HG03571 (cell line): ENCODE measurements around the gene SLC1A2.
"Not testable (repeated sequence)": the region's sequence is repeated elsewhere in the genome, so short reads cannot be mapped to it uniquely, and the experiment has no call there.

ENCODE experiments used
- ATAC-seq: cut with Tn5 transposase; IDR thresholded peaks from one replicate; pipeline ENCODE4 v1.9.1; 2021; ENCODE audit not compliant: unreplicated experiment

Gene SLC1A2

DNA sequence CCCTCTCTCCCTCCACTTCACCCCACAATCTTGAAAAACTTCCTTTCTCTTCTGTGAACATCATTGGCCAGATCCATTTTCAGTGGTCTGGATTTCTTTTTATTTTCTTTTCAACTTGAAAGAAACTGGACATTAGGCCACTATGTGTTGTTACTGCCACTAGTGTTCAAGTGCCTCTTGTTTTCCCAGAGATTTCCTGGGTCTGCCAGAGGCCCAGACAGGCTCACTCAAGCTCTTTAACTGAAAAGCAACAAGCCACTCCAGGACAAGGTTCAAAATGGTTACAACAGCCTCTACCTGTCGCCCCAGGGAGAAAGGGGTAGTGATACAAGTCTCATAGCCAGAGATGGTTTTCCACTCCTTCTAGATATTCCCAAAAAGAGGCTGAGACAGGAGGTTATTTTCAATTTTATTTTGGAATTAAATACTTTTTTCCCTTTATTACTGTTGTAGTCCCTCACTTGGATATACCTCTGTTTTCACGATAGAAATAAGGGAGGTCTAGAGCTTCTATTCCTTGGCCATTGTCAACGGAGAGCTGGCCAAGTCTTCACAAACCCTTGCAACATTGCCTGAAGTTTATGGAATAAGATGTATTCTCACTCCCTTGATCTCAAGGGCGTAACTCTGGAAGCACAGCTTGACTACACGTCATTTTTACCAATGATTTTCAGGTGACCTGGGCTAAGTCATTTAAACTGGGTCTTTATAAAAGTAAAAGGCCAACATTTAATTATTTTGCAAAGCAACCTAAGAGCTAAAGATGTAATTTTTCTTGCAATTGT, 188.1 kb downstream of the SLC1A2 start:
- no peak for ATAC-seq

DNA sequence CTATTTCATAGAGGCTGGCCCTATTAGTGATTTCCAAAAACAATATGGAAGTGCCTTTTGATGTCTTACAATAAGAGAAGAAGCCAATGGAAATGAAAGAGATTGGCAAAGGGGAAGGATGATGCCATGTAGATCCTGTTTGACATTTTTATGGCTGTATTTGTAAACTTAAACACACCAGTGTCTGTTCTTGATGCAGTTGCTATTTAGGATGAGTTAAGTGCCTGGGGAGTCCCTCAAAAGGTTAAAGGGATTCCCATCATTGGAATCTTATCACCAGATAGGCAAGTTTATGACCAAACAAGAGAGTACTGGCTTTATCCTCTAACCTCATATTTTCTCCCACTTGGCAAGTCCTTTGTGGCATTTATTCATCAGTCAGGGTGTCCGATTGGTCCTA, 189.0 kb downstream of the SLC1A2 start:
- no peak for ATAC-seq

DNA sequence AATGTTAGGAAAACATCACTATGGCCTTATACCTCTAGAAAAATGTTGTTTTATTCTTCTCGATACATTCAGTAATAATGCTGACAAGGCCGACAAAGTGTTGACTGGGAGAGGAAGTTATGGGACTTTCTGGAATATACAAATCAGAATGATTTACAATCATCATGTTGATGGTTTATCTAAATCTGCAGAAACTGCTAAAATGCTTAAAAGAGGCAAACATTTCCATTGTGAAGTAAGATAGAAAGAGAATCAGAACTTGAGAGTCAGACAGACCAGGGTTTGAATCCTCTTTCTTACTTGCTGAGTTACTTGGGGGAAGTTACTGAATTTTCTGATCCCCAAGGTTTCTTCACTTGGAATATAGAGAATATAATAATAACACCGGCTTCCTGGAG, 191.0 kb downstream of the SLC1A2 start:
- no peak for ATAC-seq

DNA sequence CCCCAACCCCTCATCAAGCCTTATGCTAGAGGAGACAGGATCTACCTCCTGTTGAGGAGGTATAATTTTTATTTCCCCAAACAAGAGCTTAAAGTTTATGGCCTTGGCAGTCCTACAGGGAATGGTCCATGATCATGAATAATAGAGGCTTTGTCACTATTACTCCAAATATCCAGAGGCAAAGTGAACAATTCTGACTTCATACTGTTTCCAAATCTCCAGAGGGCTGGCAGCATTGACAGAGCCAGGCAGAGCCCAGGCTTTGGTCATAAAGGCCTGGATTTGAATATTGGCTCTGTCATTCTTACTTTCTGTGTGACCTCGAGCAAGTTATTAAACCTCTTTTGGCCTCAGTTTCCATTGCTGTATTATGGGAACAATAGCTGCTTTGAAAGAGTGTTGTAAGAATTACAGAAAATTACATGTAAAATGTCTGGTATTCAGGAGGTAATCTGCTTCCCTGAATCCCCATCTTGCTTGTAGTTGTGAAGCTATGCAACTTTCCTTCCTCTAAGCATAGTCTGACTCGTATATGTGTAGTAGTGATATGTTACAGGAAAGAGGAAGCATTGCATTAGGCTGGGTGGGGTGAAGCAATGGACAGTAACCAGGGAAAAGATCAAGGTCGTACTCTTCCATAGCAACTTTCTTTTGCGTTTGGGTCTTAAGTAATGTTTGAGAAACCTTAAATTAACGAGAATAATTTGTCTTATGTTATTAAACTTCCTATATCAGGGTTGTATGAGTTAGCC, 191.6 kb downstream of the SLC1A2 start:
- ATAC-seq = no peak

DNA sequence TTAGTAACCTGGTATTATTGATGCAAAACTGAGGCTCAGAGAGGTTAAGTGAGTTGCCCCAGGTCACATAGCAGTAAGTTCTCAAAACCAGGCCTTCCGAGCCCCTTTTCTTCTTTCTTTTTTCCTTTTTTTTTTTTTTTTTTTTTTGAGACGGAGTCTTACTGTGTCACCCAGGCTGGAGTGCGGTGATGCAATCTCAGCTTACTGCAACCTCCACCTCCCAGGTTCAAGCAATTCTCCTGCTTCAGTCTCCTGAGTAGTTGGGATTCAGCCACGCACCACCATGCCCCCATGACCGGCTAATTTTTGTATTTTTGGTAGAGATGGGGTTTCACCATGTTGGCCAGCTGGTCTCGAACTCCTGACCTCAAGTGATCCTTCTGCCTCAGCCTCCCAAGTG, 192.6 kb downstream of the SLC1A2 start:
- ATAC-seq = not testable (repeated sequence)

DNA sequence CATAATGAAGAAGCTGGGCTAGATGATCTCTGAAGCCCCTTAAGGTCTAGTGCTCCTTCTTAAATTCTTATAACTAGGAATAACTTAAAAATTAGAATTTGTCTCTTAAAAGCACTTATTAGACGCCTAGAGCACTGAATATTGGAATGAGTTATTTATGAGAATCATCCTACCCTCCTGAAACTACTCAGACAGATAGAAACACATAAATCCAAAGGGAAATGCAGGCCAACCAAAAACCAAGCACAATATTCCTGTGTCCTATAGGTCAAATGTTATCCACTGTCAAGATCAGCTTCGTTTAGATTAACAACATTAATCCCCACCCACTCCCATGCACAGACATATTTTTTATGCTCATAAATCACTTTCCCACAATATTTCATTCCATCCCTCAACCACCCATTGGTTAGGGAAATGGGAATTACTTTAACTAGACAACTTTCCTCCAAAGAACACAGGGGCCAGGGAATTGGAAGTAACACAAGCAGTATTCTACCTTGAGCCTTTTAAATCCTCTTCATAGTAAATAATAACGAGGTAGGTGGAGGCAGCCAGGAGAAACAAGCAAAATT, 193.3 kb downstream of the SLC1A2 start:
- no peak for ATAC-seq

DNA sequence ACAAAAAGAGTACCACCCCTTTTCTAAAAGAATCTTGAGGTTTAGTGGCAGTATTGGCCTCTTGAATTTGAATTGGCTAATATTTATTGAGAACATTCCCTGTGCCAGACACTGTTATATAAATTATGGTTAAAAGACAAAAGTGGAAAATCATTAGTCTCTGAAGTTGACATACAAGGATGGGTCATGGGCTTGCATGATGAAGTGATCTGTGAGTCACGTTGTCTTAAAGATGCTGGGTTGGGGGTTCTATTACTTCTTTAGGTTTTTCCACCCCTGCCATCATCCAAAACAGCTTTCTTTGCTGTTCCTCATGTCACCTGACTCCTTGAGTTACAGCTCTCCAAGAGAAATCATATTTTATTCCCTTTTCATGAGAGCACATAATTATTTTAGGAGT, 195.4 kb downstream of the SLC1A2 start:
- ATAC-seq = no peak

DNA sequence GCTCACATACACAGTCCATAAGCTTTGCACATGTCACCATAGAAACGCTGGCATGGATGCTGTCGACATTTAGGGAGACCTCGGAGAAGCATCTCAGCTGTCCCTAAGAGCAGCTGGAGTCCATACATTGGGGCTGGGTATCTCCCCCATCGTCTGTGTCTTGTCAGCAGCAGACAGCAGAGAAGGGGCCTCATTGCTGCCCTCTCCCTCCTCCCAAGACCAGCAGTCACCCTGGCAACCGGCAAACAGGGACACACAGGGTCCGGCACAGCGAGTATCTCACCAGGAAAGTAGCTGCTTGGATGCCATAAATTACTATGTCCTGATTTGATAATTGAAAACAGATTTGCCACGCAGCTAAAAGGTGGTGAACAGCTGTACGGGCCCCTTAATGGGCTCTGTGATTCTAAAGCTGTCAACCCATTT, 196.0 kb downstream of the SLC1A2 start:
- no peak for ATAC-seq

DNA sequence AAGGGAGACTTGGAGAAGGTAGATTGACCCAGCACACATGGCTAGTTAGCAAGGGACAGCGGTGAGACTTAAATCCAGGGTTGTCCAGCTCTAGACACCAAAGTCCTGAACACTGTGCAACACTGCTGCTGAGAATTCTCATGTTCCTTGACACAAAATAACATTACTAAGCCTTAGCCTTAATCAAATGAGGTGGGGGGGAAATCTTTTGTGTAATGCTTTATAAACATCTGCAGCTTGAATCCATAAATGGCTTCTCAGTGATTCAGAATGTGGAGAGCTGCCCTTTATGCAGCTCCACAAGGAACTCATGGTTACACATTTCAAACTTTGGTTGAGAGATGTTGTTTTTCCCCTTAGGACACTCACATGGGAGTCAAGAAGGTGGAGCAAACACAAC, 200.4 kb downstream of the SLC1A2 start:
- ATAC-seq = no peak

DNA sequence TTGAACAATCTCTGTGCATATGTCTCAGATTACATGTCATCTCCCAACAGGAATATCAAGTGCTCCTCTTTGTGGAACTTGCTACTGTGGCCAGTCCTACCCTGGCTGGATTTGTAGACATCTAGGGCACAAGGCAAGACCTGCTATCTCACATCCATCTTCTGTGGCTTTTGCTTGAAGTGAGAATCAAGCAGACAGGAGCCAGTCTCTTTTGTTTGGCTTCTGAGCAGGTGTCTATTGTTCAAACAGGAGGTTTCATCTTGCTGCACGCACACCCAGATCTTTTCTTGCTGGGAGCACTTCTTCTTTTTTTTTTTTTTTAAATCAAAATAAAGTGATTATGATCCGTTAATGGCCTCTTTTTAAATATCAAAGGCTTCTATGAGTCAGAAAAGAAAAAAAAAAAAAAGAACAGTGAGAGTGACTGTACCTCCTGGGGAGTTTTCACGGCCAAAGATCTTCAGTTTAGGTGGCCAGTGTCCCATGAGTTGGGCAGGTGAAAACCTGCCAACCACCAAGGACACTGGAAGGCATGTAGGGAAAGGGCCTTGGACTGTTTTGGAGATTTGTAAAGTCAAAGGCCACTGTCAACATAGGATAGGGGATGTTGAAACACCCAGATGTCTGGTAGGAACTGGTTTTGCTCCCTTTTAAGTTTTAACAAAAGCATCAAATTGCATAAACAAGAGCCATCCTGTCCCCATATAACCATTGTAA, 202.2 kb downstream of the SLC1A2 start:
- no peak for ATAC-seq

DNA sequence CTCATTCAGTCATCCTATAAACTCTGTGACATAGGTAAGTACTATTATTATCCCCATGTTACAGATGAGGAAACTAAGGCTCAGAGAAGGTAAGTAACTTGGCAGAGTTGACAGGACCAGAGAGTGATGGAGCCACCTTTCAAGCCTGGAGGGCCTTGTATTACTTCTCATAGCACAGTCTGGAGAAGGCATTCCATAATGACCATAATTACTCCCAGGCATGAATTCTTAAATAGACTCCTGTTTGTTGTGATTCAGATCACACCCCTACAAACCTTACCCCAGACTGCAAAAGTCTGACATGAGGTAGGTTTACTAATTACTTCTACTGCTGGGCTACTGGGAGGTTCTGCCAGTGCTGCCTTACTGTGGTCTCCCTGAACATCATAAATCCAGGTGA, 203.4 kb downstream of the SLC1A2 start:
- no peak for ATAC-seq

DNA sequence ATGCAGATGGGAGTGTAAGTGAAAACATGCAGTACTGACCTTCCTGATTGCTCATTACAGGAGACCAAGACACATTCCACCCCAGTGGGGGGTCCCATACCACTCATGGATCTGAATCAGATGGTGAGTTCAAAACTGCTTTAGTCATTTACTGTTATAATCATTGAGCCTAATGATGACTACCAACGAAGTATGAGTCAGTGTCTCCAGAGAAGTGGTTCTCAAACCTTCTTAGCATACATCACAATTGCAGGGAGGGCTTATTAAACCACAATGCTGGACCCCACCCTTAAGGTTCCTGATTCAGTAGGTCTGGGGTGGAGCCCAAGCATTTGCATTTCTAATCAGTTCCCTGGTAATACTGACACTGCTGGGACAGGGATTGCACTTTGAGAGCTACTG, 204.6 kb downstream of the SLC1A2 start:
- ATAC-seq = no peak

DNA sequence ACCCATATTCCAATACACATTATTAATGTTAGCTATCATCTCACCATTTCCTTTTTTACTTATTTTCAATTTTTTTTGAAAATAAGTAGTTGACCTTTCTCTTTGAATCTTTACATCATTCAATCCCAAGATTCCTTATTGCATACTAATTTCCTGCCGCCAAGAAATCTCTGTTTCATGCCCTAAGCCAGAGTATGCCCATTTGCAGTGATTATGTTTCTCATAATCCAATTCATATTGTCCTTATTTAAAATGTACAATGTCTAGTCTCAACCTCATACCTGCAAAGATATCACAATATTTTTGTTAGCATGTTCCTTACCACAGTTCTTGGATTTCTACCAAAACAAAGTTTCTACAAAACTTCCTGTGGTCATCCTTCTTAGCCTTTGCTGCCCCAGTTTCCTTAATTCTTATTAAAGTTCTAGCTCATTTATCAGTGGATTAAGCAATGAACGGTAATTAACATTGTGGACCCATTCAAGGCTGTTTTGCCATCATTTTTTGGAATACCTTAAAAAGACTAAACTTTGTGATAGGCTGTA, 205.1 kb downstream of the SLC1A2 start:
- ATAC-seq = no peak

DNA sequence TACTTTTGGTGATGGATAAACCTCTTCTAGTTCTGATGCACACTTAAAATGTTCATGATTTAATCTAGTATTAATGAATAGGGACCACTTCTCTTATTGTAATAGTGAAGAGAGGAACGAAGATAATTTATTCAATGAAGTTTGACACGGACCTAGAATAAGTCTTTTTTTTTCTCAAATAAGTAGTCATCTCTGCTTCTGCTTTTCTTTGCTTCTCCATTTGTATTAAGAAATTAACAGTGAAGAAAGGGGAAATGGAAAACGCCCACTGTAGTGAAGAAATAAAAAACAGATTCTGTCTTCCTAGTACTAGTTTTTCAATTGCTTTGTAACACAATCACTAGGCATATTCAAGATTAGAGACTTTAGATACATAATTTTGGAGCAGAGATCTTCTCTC, 207.4 kb downstream of the SLC1A2 start:
- no peak for ATAC-seq

DNA sequence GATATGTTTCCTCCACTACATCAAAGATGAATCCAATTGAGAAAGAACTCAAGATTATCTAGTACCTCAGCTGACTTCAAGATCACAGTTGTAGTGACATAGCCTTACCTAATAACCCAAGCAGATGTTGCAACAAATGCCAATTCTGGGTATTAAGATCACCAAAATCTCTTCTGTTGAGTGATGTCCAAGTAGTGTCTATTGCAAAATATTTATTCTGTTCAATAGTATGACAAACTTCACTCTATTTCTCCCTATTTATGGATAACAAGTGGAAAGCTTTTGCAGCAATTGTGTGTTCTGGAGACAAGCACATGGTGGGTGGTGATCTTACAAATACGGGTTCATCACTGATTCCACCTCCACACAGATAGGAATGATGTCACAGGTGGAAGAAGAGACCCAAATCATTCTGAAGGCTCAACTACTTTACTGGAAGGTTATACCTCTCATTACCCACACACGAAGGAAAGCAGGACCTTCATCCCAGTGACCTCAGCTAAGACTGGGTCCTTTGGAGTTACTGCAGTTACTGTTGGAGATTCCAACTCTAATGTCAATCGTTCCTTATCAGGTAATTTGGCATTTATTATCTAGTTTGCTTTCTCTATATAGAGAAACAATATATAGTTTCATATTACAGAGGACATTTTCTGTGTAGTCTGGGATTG, 208.3 kb downstream of the SLC1A2 start:
- ATAC-seq = no peak

DNA sequence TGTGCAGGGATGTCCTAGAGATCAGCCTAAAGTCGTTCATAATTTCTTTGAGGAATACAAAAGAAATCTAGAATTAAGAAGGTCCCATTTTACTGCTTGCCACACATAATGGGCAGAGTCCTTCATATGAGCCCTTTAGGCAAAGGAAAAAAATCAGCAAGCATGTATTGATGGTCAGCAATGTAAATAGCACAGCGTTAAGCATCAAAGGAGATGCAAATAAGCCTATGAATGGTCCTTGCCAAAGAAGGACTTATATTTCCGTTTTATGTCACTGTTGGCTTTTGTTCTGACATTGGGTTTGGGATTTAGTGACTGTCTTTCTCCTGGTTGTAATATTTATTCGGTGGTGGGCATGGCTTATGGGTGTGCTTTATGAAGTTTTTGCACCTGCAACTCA, 210.6 kb downstream of the SLC1A2 start:
- ATAC-seq = no peak

DNA sequence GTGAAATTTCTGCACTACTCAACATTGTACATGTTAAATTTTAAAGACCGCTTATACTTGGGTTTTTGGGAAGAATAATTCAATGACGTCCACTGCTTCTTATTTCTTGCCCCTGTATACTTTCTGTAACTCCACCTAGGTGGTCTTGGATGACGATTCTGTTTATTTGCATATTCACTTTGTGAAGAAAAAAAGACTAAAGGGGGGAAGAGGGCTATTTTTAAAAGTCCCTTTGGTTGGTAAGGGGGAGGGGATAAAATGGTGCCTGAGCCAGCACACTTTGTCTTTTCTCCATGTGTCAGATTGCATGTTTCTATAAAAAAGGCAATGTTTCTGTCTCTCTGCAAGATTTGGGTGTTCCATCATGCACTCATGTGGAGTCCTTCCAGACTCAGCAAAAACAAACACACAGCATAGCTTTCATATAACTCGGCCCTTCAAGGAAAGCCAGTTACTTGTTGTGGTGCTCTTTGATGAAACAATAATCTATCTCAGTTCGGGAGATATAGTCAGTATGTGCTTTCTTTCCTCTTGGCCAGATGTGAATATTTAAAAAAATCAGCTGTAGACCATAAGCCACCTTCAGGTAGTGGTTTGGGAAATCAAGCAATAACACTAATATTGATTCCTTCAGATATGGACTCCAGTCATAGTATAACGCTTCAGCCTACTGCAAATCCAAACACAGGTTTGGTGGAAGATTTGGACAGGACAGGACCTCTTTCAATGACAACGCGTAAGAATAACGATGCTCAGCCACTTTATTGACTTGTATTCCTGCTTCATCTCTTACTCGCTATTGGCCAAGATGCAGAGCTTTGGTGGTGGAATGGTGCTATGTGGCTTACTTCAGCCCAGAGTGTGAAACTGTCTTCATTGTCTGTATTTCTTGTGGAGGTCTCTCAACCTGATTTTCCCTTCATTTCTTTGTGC, 211.6 kb downstream of the SLC1A2 start:
- no peak for ATAC-seq

DNA sequence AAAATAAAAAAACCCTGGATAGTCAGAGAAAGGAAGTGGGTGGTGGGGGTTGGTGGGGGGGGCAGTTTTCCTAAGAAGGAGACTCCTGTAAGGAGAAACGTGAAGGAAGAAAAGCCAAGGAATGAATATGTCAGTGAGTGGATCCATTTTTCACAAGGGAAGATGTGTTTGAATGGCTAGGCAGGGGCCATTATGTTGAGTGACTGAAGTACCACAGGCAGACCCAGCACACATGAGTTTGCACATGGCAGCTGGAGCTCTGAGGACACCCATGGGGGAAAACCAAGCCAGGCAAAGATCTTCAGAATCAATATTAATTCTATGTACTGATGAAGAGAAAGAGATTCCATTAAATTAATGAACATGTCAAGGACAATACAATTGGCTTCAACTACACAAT, 212.7 kb downstream of the SLC1A2 start:
- ATAC-seq = no peak

DNA sequence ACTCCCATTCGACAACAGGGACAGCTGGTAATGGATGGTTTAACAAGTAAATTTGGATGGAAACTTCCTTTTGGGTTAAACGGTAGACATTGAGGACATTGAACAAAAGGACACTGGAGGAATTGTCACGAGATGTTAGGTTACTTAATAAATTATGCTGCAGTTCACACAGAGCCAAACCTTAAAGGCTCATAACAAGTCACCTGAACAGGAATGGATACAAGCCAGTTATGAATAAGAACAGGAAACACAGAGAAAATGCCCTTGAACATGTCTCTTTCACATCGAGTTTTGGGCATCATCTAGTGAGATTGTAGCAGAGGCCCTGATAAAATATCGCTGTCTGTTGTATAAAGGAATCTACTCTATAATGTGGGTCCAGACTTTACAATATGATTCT, 214.7 kb downstream of the SLC1A2 start:
- no peak for ATAC-seq
